Mucosa of descending colon (tissue), 3 donors: ENCODE measurements around the gene MRPL38. TPM values are rescaled to one million over a fixed set of nuclear protein-coding genes. Genes with fewer than 3 reads are reported as not detected.

Experiments used
- ATAC-seq: fragments of 200-7000 bp; cut with Tn5 transposase; one replicate; pipeline ENCODE4 v1.9.1; 2020; ENCODE audit warnings: mild to moderate bottlenecking, moderate library complexity
- DNase-seq, 3 donors: peaks; one replicate each; pipeline ENCODE4 v3.0.0-alpha.2; 2020
- H3K36me3 ChIP-seq: fragments of 200-600 bp; one replicate; pipeline ENCODE4 v1.8.0; 2021; ENCODE audit warnings: low read depth, mild to moderate bottlenecking
- H3K4me1 ChIP-seq: fragments of 200-600 bp; one replicate; pipeline ENCODE4 v1.8.0; 2021; ENCODE audit warnings: low read depth, mild to moderate bottlenecking
- H3K4me3 ChIP-seq: fragments of 200-600 bp; one replicate; pipeline ENCODE4 v1.8.0; 2021; ENCODE audit warnings: mild to moderate bottlenecking
- H3K9me3 ChIP-seq: fragments of 200-600 bp; one replicate; pipeline ENCODE4 v1.8.0; 2021; ENCODE audit warnings: mild to moderate bottlenecking
- CTCF ChIP-seq: fragments of 200-600 bp; IDR thresholded peaks from one replicate; pipeline ENCODE4 v1.8.0; 2022; ENCODE audit warnings: antibody characterized with exemption, mild to moderate bottlenecking
- intact Hi-C, 2 donors: fragments of 100-400 bp; cut with DNase I in 1 of 2; cut with micrococcal nuclease in 1 of 2; formaldehyde crosslinking; loops; one replicate each; pipeline versions ENCODE4 v1.11.0 to v1.11.1; 2022; cut with DNase I, micrococcal nuclease
- total RNA-seq, 3 donors: library from RNA; stranded (reverse); fragmentation: NEBNext Ultra II Directional in 2 of 3; extraction: Animal tissue kit (Norgen Biotek cat#: 25700) in 2 of 3; gene quantifications; one replicate each; pipeline versions ENCODE4 v1.2.1 to v1.2.4, GENCODE V29; 2021 to 2023
- donor health status: DM: no; HTN: no; CAD: no; lungs with moderate emphysema.
- donor health status: DM: no; HTN: no; CAD: no.
- donor health status: DM: no; HTN: yes; CAD: no.

MRPL38 gene
- total RNA-seq, 3 donors from 2014 or later, result 87.0 to 98.0 (median 89.4) TPM

- Histone ChIP-seq H3K4me1 (no peaks in the 10 kb centered on the region), H3K9me3 (no peaks in the 10 kb centered on the region), H3K4me3 (no peak overlapping the region), H3K36me3 (no peaks in the 10 kb centered on the region)
- intact Hi-C loops, result no loop called here
- DNase-seq, result peak in 1 of 3 donors; percentile 46
- TF ChIP-seq CTCF, result no peak
- ATAC-seq, result no peak
These were observed 20.4 kb upstream of the MRPL38 start for GRCh38 chr17:75925103-75925502.

GRCh38 chr17:75922963-75923874 is 18.5 kb upstream of the MRPL38 start:
- intact Hi-C loops, result no loop called here
- no peak overlapping the region for H3K4me3 ChIP-seq
- ATAC-seq (peak; percentile 61), DNase-seq (peak; percentile 39 to 59 (median 56))
- TF ChIP-seq CTCF, result no peak
- H3K9me3 ChIP-seq, result no peaks in the 10 kb centered on the region
- H3K36me3 ChIP-seq, result no peaks in the 10 kb centered on the region
- no peaks in the 10 kb centered on the region for H3K4me1 ChIP-seq

GRCh38 chr17:75922173-75922961 is 17.7 kb upstream of the MRPL38 start:
- Histone ChIP-seq H3K36me3 (no peaks in the 10 kb centered on the region), H3K9me3 (no peaks in the 10 kb centered on the region)

GRCh38 chr17:75921596-75921995 is 16.9 kb upstream of the MRPL38 start:
- no peaks in the 10 kb centered on the region for H3K36me3 ChIP-seq
- ATAC-seq, result no peak

More at GRCh38 chr17:75922173-75922961, 17.7 kb upstream of the MRPL38 start:
- DNase-seq (peak in 1 of 3 donors; percentile 19), ATAC-seq (no peak)
- Histone ChIP-seq H3K4me3 (no peak overlapping the region), H3K4me1 (no peaks in the 10 kb centered on the region)
- no peak for TF ChIP-seq CTCF
- intact Hi-C loops, result no loop called here

More at GRCh38 chr17:75921596-75921995, 16.9 kb upstream of the MRPL38 start:
- no peak for TF ChIP-seq CTCF
- no peaks in the 10 kb centered on the region for H3K9me3 ChIP-seq
- H3K4me3 ChIP-seq, result no peak overlapping the region
- H3K4me1 ChIP-seq, result no peaks in the 10 kb centered on the region
- intact Hi-C loops, result no loop called here
- DNase-seq, result peak in 2 of 3 donors; percentile 16 to 28
